Nephron (organoid): ENCODE results near the gene LRRN4.

Experiments
- H3K27ac Mint-ChIP-seq, 3 experiments: 2 replicates each; pipeline ENCODE4 v1.8.0; 2020; ENCODE audit warnings: mixed read lengths in 3 of 3, mild to moderate bottlenecking in 2 of 3, moderate library complexity in 1 of 3
- H3K27me3 Mint-ChIP-seq: 2 replicates; pipeline ENCODE4 v1.8.0; 2021; ENCODE audit warnings: low read depth, mild to moderate bottlenecking, moderate library complexity, mixed read lengths
- H3K36me3 Mint-ChIP-seq: 2 replicates; pipeline ENCODE4 v1.8.0; 2020; ENCODE audit warnings: low read depth, mixed read lengths
- H3K4me1 Mint-ChIP-seq: 2 replicates; pipeline ENCODE4 v1.8.0; 2020; ENCODE audit warnings: mixed read lengths
- H3K4me3 Mint-ChIP-seq, 3 experiments: 2 replicates each; pipeline ENCODE4 v1.8.0; 2020; ENCODE audit warnings: mild to moderate bottlenecking in 3 of 3, mixed read lengths in 3 of 3, moderate library complexity in 2 of 3
- H3K9me3 Mint-ChIP-seq: 2 replicates; pipeline ENCODE4 v1.8.0; 2020; ENCODE audit warnings: mixed read lengths
- CTCF ChIP-seq, 3 experiments: fragments of 200-600 bp; sonication (generic); IDR thresholded peaks; one replicate each; pipeline ENCODE4 v1.5.0; 2021; ENCODE audit warnings: antibody characterized with exemption in 3 of 3; ENCODE audit not compliant: unreplicated experiment in 3 of 3

LRRN4 gene

GRCh38 chr20:6081236-6081635 is 27.4 kb upstream of the LRRN4 start:
- Mint-ChIP-seq H3K36me3 (no peaks in the 10 kb centered on the region), H3K9me3 (no peaks in the 10 kb centered on the region), H3K4me3 (no peak overlapping the region), H3K27me3 (peaks cover 13% of the 10 kb centered on the region), H3K27ac (no peak overlapping the region), H3K4me1 (no peaks in the 10 kb centered on the region)
- TF ChIP-seq CTCF (IDR thresholded peaks at IDR 0.05; ENCODE audit: unreplicated experiment in 3 of 3): no peak

- Mint-ChIP-seq H3K27ac (no peak overlapping the region), H3K4me3 (no peak overlapping the region), H3K36me3 (no peaks in the 10 kb centered on the region), H3K27me3 (peaks cover 11% of the 10 kb centered on the region), H3K9me3 (no peaks in the 10 kb centered on the region), H3K4me1 (peaks cover 18% of the 10 kb centered on the region)
- no peak for TF ChIP-seq CTCF (IDR thresholded peaks at IDR 0.05; ENCODE audit: unreplicated experiment in 3 of 3)
Observed at GRCh38 chr20:6079016-6079415, 25.2 kb upstream of the LRRN4 start.

GRCh38 chr20:6075428-6076219 is 21.8 kb upstream of the LRRN4 start:
- no peaks in the 10 kb centered on the region for H3K36me3 Mint-ChIP-seq

GRCh38 chr20:6074784-6075183 is 20.9 kb upstream of the LRRN4 start:
- no peaks in the 10 kb centered on the region for H3K9me3 Mint-ChIP-seq
- no peaks in the 10 kb centered on the region for H3K36me3 Mint-ChIP-seq
- peak overlapping the region in 2 of 3 experiments; percentile 71 to 80 for H3K27ac Mint-ChIP-seq
- no peaks in the 10 kb centered on the region for H3K27me3 Mint-ChIP-seq
- H3K4me1 Mint-ChIP-seq: peaks cover 19% of the 10 kb centered on the region
- H3K4me3 Mint-ChIP-seq: no peak overlapping the region
- TF ChIP-seq CTCF (IDR thresholded peaks at IDR 0.05; ENCODE audit: unreplicated experiment in 3 of 3): no peak

More at GRCh38 chr20:6075428-6076219, 21.8 kb upstream of the LRRN4 start:
- Mint-ChIP-seq H3K4me3 (no peak overlapping the region), H3K27me3 (no peaks in the 10 kb centered on the region), H3K27ac (peak overlapping the region in 2 of 3 experiments; percentile 71 to 80), H3K9me3 (no peaks in the 10 kb centered on the region), H3K4me1 (peaks cover 19% of the 10 kb centered on the region)
- TF ChIP-seq CTCF (IDR thresholded peaks at IDR 0.05; ENCODE audit: unreplicated experiment in 3 of 3): no peak

DNA sequence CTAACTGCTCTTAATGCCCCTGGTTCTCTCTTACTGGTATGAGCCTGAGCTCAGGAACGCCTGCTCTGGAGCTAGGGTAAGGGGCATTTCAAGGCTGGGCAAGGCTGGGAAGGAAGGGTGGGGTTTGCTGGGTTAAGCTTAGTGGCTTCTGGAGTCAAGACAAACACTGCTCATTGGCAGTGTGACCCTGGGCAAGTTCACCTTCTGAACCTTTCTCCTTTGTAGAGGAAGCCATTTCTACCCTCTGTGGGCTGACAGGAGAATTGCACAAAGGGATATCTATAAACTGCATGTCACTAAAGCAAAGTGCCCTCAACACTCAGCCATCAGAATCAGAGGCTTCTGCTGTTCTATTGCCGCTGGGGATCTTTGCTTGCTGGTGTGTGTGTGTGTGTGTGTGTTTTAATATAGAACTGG is 20.3 kb upstream of the LRRN4 start:
- peaks cover 19% of the 10 kb centered on the region for H3K4me1 Mint-ChIP-seq

More for the DNA sequence above, 20.3 kb upstream of the LRRN4 start:
- peak overlapping the region in 1 of 3 experiments; percentile 37 for H3K4me3 Mint-ChIP-seq
- no peaks in the 10 kb centered on the region for H3K36me3 Mint-ChIP-seq
- no peaks in the 10 kb centered on the region for H3K27me3 Mint-ChIP-seq
- H3K9me3 Mint-ChIP-seq: no peaks in the 10 kb centered on the region
- H3K27ac Mint-ChIP-seq: peak overlapping the region in 2 of 3 experiments; percentile 19 to 46
- peak; percentile 36 to 49 (median 37) for TF ChIP-seq CTCF (IDR thresholded peaks at IDR 0.05; ENCODE audit: unreplicated experiment in 3 of 3)
